ENCODE data around the gene PAK6.

Gene PAK6

GRCh38 chr15:40293006-40293405, 54.1 kb downstream of the PAK6 start:
- no peak for DNase-seq (ENCODE audit: low spot score)

- no peak for DNase-seq (ENCODE audit: low spot score)
These were observed 55.3 kb downstream of the PAK6 start for GRCh38 chr15:40293905-40294895.

- DNase-seq (ENCODE audit: low spot score), result no peak
These were observed 56.4 kb downstream of the PAK6 start for GRCh38 chr15:40295297-40295696.

GRCh38 chr15:40295877-40296560, 57.2 kb downstream of the PAK6 start:
- no peak for DNase-seq (ENCODE audit: low spot score)

GRCh38 chr15:40296561-40297230, 57.8 kb downstream of the PAK6 start:
- DNase-seq (ENCODE audit: low spot score), result no peak

GRCh38 chr15:40297356-40297755, 58.5 kb downstream of the PAK6 start:
- DNase-seq (ENCODE audit: low spot score), result no peak

- DNase-seq (ENCODE audit: low spot score), result no peak
These were observed 59.5 kb downstream of the PAK6 start for GRCh38 chr15:40298216-40298935.

- DNase-seq (ENCODE audit: low spot score), result no peak
These were observed 61.5 kb downstream of the PAK6 start for GRCh38 chr15:40300367-40300766.

GRCh38 chr15:40300771-40301170, 61.9 kb downstream of the PAK6 start:
- no peak for DNase-seq (ENCODE audit: low spot score)

- no peak for DNase-seq (ENCODE audit: low spot score)
These were observed 62.8 kb downstream of the PAK6 start for GRCh38 chr15:40301467-40302179.

- no peak for DNase-seq (ENCODE audit: low spot score)
These were observed 63.5 kb downstream of the PAK6 start for GRCh38 chr15:40302288-40302886.

GRCh38 chr15:40302981-40303380, 64.1 kb downstream of the PAK6 start:
- no peak for DNase-seq (ENCODE audit: low spot score)

- DNase-seq (ENCODE audit: low spot score), result no peak
These were observed 64.7 kb downstream of the PAK6 start for GRCh38 chr15:40303576-40303975.

GRCh38 chr15:40305281-40305680, 66.4 kb downstream of the PAK6 start:
- DNase-seq (ENCODE audit: low spot score), result no peak

- peak; percentile 73 for DNase-seq (ENCODE audit: low spot score)
These were observed 67.5 kb downstream of the PAK6 start for GRCh38 chr15:40306371-40306770.

GRCh38 chr15:40306908-40307307, 68.0 kb downstream of the PAK6 start:
- DNase-seq (ENCODE audit: low spot score), result no peak

GRCh38 chr15:40307421-40308211, 68.8 kb downstream of the PAK6 start, which contains the start of gene PLCB2:
Gene PLCB2 (minus strand): TSS chr15:40307935. CDS start chr15:40307672, 263 bp downstream.
- DNase-seq (ENCODE audit: low spot score), result peak; percentile 32

- no peak for DNase-seq (ENCODE audit: low spot score)
These were observed 70.5 kb downstream of the PAK6 start for GRCh38 chr15:40309344-40309862.
